Nephron progenitor cell (in vitro differentiated cells): ENCODE data around the gene RAB1A.

Experiments used
- DNase-seq: peaks from one replicate; pipeline ENCODE4 v3.0.0; 2021
- H3K27ac Mint-ChIP-seq: 2 replicates; pipeline ENCODE4 v1.8.0; 2021; ENCODE audit warnings: mild to moderate bottlenecking, moderate library complexity, mixed read lengths
- H3K27me3 Mint-ChIP-seq: 2 replicates; pipeline ENCODE4 v1.8.0; 2021; ENCODE audit warnings: mild to moderate bottlenecking, low read depth, mixed read lengths; ENCODE audit not compliant: poor library complexity
- H3K36me3 Mint-ChIP-seq: 2 replicates; pipeline ENCODE4 v1.8.0; 2021; ENCODE audit warnings: low read depth, mixed read lengths
- H3K4me1 Mint-ChIP-seq: 2 replicates; pipeline ENCODE4 v1.8.0; 2021; ENCODE audit warnings: mixed read lengths
- H3K4me3 Mint-ChIP-seq: 2 replicates; pipeline ENCODE4 v1.8.0; 2021; ENCODE audit warnings: mild to moderate bottlenecking, moderate library complexity, mixed read lengths
- H3K9me3 Mint-ChIP-seq: 2 replicates; pipeline ENCODE4 v1.8.0; 2021; ENCODE audit warnings: mild to moderate bottlenecking, moderate library complexity, mixed read lengths
- CTCF ChIP-seq: fragments of 200-600 bp; sonication (generic); IDR thresholded peaks from 2 replicates; pipeline ENCODE4 v1.5.0; 2021; ENCODE audit warnings: antibody characterized with exemption

The RAB1A gene

GRCh38 chr2:65070856-65071255, 59.0 kb downstream of the RAB1A start:
- peaks cover 21% of the 10 kb centered on the region for H3K4me1 Mint-ChIP-seq
- no peak overlapping the region for H3K4me3 Mint-ChIP-seq
- no peaks in the 10 kb centered on the region for H3K9me3 Mint-ChIP-seq
- H3K36me3 Mint-ChIP-seq, result peaks cover 42% of the 10 kb centered on the region
- H3K27ac Mint-ChIP-seq, result peak overlapping the region; percentile 78
- no peak for DNase-seq
- no peaks in the 10 kb centered on the region for H3K27me3 Mint-ChIP-seq
- no peak for TF ChIP-seq CTCF

DNA sequence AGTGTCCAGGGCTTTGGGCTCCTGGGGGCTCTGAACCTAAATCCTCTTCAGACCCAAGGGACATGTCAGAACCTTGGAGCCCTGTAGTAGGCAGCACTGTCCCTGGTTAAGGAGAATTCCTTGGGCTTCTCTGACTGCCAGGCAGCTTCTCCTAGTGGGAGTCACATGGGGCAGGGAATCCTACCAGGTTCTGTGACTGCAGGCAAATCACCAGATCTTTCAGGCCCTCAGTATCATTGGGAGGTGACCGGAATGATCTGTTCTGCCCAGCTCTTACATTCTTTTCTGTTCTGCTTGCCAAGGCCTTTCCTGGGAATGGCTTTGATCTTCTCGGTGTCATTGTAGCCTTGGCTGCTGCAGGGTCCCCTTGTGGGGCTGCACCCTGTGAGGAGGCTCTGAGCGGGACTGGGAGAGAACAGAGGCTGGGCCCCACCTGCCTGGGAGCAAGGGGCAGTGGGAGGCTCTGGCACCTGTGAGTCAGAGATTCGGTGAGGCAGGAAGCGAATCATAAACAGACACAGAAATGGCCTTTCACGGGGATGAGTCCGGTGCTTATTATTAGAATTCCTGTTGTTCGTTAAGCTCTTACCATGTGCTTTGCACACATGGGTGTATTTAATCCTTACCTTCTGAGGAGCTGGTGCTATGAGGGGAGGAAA, 59.6 kb downstream of the RAB1A start:
- Mint-ChIP-seq H3K9me3 (no peaks in the 10 kb centered on the region), H3K4me3 (no peak overlapping the region), H3K36me3 (peaks cover 38% of the 10 kb centered on the region), H3K27me3 (no peaks in the 10 kb centered on the region), H3K27ac (peak overlapping the region; percentile 78), H3K4me1 (peaks cover 21% of the 10 kb centered on the region)
- DNase-seq, result no peak
- TF ChIP-seq CTCF, result no peak

GRCh38 chr2:65069439-65069824, 60.5 kb downstream of the RAB1A start:
- Mint-ChIP-seq H3K27ac (peak overlapping the region; percentile 85), H3K36me3 (peaks cover 38% of the 10 kb centered on the region), H3K4me1 (peaks cover 28% of the 10 kb centered on the region), H3K9me3 (no peaks in the 10 kb centered on the region), H3K27me3 (no peaks in the 10 kb centered on the region), H3K4me3 (no peak overlapping the region)
- DNase-seq, result no peak
- no peak for TF ChIP-seq CTCF

DNA sequence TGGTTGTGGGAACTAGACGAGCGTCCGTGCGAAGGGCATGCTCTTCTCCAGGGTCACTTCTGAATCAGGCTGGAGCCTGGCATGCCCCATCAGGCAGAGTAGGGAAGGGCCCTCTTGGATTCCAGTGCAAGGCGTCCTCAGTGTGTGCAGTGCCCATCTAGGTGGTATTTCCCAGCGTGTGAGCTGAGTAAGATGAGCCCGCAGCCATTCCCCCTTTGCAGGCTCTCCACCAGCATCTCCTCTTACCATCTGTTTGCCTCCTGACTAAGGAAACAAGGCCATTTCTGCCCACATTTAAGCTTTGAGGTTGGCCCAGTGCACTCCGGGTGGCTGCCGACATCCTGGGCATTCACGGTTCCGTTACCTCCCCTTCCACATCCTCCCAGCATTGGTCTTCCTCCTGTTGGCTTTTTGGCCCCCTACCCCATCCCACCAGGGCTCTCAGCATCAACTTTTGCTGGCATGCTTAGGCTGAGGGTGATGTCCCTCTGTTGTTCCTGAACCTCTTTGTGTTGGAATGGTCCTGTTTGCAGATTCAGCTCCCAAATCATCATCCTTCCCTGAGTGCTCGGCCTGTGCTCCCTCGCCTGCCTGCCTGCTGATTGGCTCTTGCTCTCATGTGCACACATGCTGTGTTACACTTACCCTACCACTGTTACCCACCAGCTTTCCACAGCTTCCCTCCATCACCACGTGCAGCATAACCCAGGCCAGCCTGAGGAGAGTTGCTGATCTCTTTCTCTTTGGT, 61.9 kb downstream of the RAB1A start:
- no peak for DNase-seq
- no peaks in the 10 kb centered on the region for H3K27me3 Mint-ChIP-seq
- peaks cover 33% of the 10 kb centered on the region for H3K36me3 Mint-ChIP-seq
- H3K9me3 Mint-ChIP-seq, result no peaks in the 10 kb centered on the region
- peak overlapping the region; percentile 93 for H3K27ac Mint-ChIP-seq
- no peak overlapping the region for H3K4me3 Mint-ChIP-seq
- H3K4me1 Mint-ChIP-seq, result peaks cover 43% of the 10 kb centered on the region
- no peak for TF ChIP-seq CTCF

DNA sequence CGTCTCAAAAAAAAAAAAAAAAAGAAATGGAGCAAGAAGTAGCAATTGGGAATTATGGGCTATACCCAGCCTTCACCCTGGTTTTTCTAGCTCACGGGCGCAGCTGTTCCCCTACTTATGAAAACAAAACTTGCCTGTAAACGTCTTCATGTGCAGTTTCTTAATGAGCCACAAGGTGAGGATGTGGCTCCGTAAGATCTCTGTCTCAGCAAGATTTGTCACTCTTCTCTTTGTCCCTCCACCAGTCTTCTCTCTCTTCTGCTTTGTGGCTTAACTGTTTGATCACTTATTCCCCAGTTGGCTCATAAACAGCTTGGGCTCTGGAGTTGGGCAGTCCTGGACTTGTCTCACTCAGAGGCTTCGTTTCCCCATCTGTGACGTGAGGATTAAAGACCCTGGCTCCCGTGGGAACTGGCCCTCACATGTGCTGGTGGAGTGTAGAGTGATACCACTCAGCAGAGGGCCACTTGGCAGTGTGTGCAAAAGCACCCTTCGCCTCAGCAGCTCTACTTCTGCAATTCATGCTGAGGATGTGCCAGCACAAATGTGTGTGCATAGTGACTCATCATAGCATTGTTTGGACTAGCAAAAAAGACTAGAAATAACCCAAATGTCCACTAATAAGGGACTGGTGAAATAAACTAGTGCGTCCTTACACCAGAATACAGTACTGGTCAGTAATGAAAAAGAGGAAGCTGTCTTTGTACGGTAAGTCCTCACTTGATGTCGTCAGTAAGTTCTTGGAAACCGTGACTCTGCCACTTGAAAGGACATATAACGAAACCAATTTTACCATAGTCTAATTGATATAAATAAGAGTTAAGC, 65.0 kb downstream of the RAB1A start:
- Mint-ChIP-seq H3K4me3 (no peak overlapping the region), H3K27me3 (no peaks in the 10 kb centered on the region), H3K4me1 (peaks cover 61% of the 10 kb centered on the region), H3K36me3 (peaks cover 7% of the 10 kb centered on the region), H3K9me3 (no peaks in the 10 kb centered on the region), H3K27ac (peak overlapping the region; percentile 98)
- TF ChIP-seq CTCF, result peak; percentile 48
- DNase-seq, result peak; percentile 20
